ENCODE data around the gene PPP1R16B.

Gene PPP1R16B

GRCh38 chr20:38903335-38903734 is 97.8 kb downstream of the PPP1R16B start:
- Histone ChIP-seq H3K36me3 (ENCODE audit: insufficient read depth, low read length) (no peaks in the 10 kb centered on the region), H3K9ac (ENCODE audit: insufficient read length) (no peak overlapping the region)
- TF ChIP-seq POLR2AphosphoS5 (IDR thresholded peaks at IDR 0.05; ENCODE audit: borderline replicate concordance, low read depth, low read length) (no peak), EZH2 (IDR thresholded peaks at IDR 0.05) (no peak), FOXP2 (optimal IDR thresholded peaks at IDR 0.05; ENCODE audit: control extremely low read depth, extremely low read length, insufficient read depth) (no peak)

GRCh38 chr20:38905375-38905774 is 99.9 kb downstream of the PPP1R16B start:
- H3K9me3 ChIP-seq (ENCODE audit: low read depth, low read length) = no peaks in the 10 kb centered on the region
- H3K9ac ChIP-seq (ENCODE audit: insufficient read length) = no peak overlapping the region
- H3K27ac ChIP-seq = no peak overlapping the region
- no peak overlapping the region for H3K4me3 ChIP-seq
- no peaks in the 10 kb centered on the region for H3K36me3 ChIP-seq (ENCODE audit: insufficient read depth, low read length)
- DNase-seq (ENCODE audit: low read depth, low spot score) = no peak
- TF ChIP-seq POLR2AphosphoS5 (IDR thresholded peaks at IDR 0.05; ENCODE audit: borderline replicate concordance, low read depth, low read length) = no peak
- TF ChIP-seq FOXP2 (optimal IDR thresholded peaks at IDR 0.05; ENCODE audit: control extremely low read depth, extremely low read length, insufficient read depth) = no peak

More at GRCh38 chr20:38903335-38903734, 97.8 kb downstream of the PPP1R16B start:
- no peak overlapping the region for H3K27ac ChIP-seq
- H3K4me3 ChIP-seq = no peak overlapping the region
- no peak for DNase-seq (ENCODE audit: low read depth, low spot score)
- no peaks in the 10 kb centered on the region for H3K9me3 ChIP-seq (ENCODE audit: low read depth, low read length)

GRCh38 chr20:38907918-38908677 is 102.6 kb downstream of the PPP1R16B start:
- no peak overlapping the region for H3K4me3 ChIP-seq
- no peak overlapping the region for H3K9ac ChIP-seq (ENCODE audit: insufficient read length)
- H3K36me3 ChIP-seq (ENCODE audit: insufficient read depth, low read length) = no peaks in the 10 kb centered on the region
- H3K9me3 ChIP-seq (ENCODE audit: low read depth, low read length) = no peaks in the 10 kb centered on the region
- no peak overlapping the region for H3K27ac ChIP-seq
- DNase-seq (ENCODE audit: low read depth, low spot score) = no peak
- TF ChIP-seq EZH2 (IDR thresholded peaks at IDR 0.05) (no peak), POLR2AphosphoS5 (IDR thresholded peaks at IDR 0.05; ENCODE audit: borderline replicate concordance, low read depth, low read length) (no peak), FOXP2 (optimal IDR thresholded peaks at IDR 0.05; ENCODE audit: control extremely low read depth, extremely low read length, insufficient read depth) (no peak)

- no peak overlapping the region for H3K4me3 ChIP-seq
- no peaks in the 10 kb centered on the region for H3K9me3 ChIP-seq (ENCODE audit: low read depth, low read length)
Observed at GRCh38 chr20:38915355-38915754, 109.9 kb downstream of the PPP1R16B start.

DNA sequence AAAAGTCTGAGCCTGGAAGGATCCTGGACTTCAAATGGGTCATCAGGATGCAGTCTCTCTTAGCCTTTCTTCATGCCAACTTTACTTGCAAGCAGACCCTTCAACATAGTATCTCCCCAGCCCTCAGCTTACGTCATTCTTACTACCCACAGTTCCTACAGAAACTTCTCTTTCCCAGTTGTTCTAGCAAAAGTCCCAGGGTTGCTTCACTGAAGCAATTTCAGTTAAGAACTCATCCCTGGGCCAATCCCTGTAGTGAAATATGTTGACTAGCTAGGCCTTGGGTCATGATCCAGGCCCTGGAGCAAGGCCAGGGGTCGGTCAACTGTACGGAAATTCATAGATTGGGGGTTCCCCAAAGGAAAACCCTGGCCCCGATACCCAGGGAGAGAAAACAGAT is 112.2 kb downstream of the PPP1R16B start:
- no peaks in the 10 kb centered on the region for H3K9me3 ChIP-seq (ENCODE audit: low read depth, low read length)
- DNase-seq (ENCODE audit: low read depth, low spot score) = no peak
- H3K27ac ChIP-seq = no peak overlapping the region
- H3K36me3 ChIP-seq (ENCODE audit: insufficient read depth, low read length) = no peaks in the 10 kb centered on the region
- no peak overlapping the region for H3K9ac ChIP-seq (ENCODE audit: insufficient read length)
- H3K4me3 ChIP-seq = no peak overlapping the region
- TF ChIP-seq POLR2AphosphoS5 (IDR thresholded peaks at IDR 0.05; ENCODE audit: borderline replicate concordance, low read depth, low read length) (no peak), FOXP2 (optimal IDR thresholded peaks at IDR 0.05; ENCODE audit: control extremely low read depth, extremely low read length, insufficient read depth) (no peak), EZH2 (IDR thresholded peaks at IDR 0.05) (no peak)

More at GRCh38 chr20:38915355-38915754, 109.9 kb downstream of the PPP1R16B start:
- no peaks in the 10 kb centered on the region for H3K36me3 ChIP-seq (ENCODE audit: insufficient read depth, low read length)
- H3K27ac ChIP-seq = no peak overlapping the region
- TF ChIP-seq POLR2AphosphoS5 (IDR thresholded peaks at IDR 0.05; ENCODE audit: borderline replicate concordance, low read depth, low read length) (no peak), FOXP2 (optimal IDR thresholded peaks at IDR 0.05; ENCODE audit: control extremely low read depth, extremely low read length, insufficient read depth) (no peak), EZH2 (IDR thresholded peaks at IDR 0.05) (no peak)
- no peak overlapping the region for H3K9ac ChIP-seq (ENCODE audit: insufficient read length)
- no peak for DNase-seq (ENCODE audit: low read depth, low spot score)

DNA sequence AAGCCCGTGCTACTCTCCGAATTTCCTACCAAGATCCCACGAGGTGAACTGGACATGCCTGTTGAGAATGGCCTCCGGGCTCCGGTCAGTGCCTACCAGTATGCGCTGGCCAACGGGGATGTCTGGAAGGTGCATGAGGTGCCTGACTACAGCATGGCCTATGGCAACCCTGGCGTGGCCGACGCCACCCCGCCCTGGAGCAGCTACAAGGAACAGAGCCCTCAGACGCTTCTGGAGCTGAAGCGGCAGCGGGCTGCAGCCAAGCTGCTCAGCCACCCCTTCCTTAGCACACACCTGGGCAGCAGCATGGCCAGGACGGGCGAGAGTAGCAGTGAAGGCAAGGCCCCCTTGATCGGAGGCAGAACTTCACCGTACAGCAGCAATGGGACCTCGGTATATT is 112.7 kb downstream of the PPP1R16B start:
- TF ChIP-seq FOXP2 (optimal IDR thresholded peaks at IDR 0.05; ENCODE audit: control extremely low read depth, extremely low read length, insufficient read depth) (no peak), EZH2 (IDR thresholded peaks at IDR 0.05) (no peak), POLR2AphosphoS5 (IDR thresholded peaks at IDR 0.05; ENCODE audit: borderline replicate concordance, low read depth, low read length) (no peak)
- no peak overlapping the region for H3K4me3 ChIP-seq
- H3K9me3 ChIP-seq (ENCODE audit: low read depth, low read length) = no peaks in the 10 kb centered on the region
- no peaks in the 10 kb centered on the region for H3K36me3 ChIP-seq (ENCODE audit: insufficient read depth, low read length)
- no peak overlapping the region for H3K9ac ChIP-seq (ENCODE audit: insufficient read length)
- DNase-seq (ENCODE audit: low read depth, low spot score) = no peak
- H3K27ac ChIP-seq = no peak overlapping the region

DNA sequence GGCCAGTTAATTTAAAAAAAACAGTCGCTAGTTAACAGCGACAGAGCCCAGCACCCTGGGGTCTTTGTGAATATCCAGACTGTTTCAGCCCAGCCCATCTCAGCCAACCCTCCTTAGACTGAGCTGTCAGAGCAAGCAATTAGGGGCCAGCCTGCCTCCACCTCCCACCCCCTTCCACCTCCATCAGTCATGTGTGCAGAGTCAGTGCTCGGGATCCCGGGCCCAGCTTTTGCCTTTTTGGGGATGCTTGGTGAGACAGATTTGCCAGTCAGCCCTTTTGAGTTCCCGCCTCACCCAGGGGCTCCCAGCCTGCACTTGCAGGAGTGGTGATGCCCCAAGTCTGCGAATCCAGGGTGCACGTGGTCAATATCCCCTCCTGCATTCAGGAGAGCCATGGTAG is 114.2 kb downstream of the PPP1R16B start:
- TF ChIP-seq EZH2 (IDR thresholded peaks at IDR 0.05) (no peak), POLR2AphosphoS5 (IDR thresholded peaks at IDR 0.05; ENCODE audit: borderline replicate concordance, low read depth, low read length) (no peak), FOXP2 (optimal IDR thresholded peaks at IDR 0.05; ENCODE audit: control extremely low read depth, extremely low read length, insufficient read depth) (no peak)
- no peak for DNase-seq (ENCODE audit: low read depth, low spot score)
- Histone ChIP-seq H3K4me3 (no peak overlapping the region), H3K9me3 (ENCODE audit: low read depth, low read length) (no peaks in the 10 kb centered on the region), H3K9ac (ENCODE audit: insufficient read length) (no peak overlapping the region), H3K27ac (no peak overlapping the region), H3K36me3 (ENCODE audit: insufficient read depth, low read length) (no peaks in the 10 kb centered on the region)

GRCh38 chr20:38920411-38920810 is 114.9 kb downstream of the PPP1R16B start:
- no peak overlapping the region for H3K27ac ChIP-seq
- no peaks in the 10 kb centered on the region for H3K36me3 ChIP-seq (ENCODE audit: insufficient read depth, low read length)
- H3K4me3 ChIP-seq = no peak overlapping the region
- no peak for DNase-seq (ENCODE audit: low read depth, low spot score)
- H3K9ac ChIP-seq (ENCODE audit: insufficient read length) = no peak overlapping the region
- TF ChIP-seq EZH2 (IDR thresholded peaks at IDR 0.05) (no peak), POLR2AphosphoS5 (IDR thresholded peaks at IDR 0.05; ENCODE audit: borderline replicate concordance, low read depth, low read length) (no peak), FOXP2 (optimal IDR thresholded peaks at IDR 0.05; ENCODE audit: control extremely low read depth, extremely low read length, insufficient read depth) (no peak)
- H3K9me3 ChIP-seq (ENCODE audit: low read depth, low read length) = no peaks in the 10 kb centered on the region

Measured in SK-N-MC (cell line).